ENCODE results near the gene GBA3. TPM values are rescaled to one million over a fixed set of nuclear protein-coding genes. Genes with fewer than 3 reads are reported as not detected.

The GBA3 gene
- total RNA-seq, 3 donors from 2014 or later = 4.0 to 9.0 (median 8.1) TPM

GRCh38 chr4:22712105-22712504 is 19.4 kb downstream of the GBA3 start:
- no peak for DNase-seq
- intact Hi-C loops (cut with DNase I, micrococcal nuclease) = no loop called here
- no peaks in the 10 kb centered on the region for H3K9me3 ChIP-seq
- no peak overlapping the region for H3K4me3 ChIP-seq
- no peak for ATAC-seq
- H3K4me1 ChIP-seq (ENCODE audit: low read depth) = no peaks in the 10 kb centered on the region
- H3K36me3 ChIP-seq (ENCODE audit: low read depth) = no peaks in the 10 kb centered on the region
- no peak for TF ChIP-seq CTCF (IDR thresholded peaks at IDR 0.05)

DNA sequence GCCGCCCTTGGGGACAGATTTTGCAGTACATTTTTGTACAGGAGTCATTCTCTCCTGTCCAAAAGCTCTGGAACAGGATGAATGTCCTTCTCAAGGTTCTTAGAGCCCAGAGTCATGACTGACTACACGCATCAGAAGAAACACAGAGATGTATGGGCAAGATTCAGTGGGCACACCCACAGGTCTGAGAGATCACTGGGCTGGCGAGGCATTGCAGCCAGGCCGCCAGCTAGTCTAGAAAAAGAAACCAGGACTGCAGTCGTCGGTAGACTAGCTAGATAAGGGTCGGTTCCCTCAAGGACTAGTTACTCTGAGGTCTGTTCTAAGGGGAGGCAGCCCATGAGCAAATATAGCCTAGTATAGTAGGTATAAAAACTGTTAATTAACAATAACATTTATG is 19.8 kb downstream of the GBA3 start:
- no peaks in the 10 kb centered on the region for H3K36me3 ChIP-seq (ENCODE audit: low read depth)
- no peak for ATAC-seq
- no peak for TF ChIP-seq CTCF (IDR thresholded peaks at IDR 0.05)

DNA sequence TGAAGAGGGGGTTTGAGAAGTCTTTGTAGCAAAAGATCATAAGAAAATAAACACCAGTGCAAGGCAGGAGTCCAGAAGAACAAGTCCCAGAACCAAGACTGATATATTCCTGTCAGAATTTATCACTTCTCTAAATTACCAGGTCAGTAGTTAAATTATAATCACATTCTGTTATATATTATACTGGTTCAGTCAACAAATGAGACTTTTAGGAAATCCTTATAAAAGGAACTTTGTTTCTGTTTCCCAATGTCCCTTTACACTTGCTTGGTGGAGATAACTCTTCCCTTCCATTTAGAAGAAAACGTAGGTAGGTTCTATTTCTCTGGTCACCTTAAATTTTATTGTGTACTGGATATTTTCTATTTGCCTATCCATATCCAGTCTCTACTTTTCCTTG is 21.1 kb downstream of the GBA3 start:
- no peak for DNase-seq
- H3K9me3 ChIP-seq = peaks cover under 1% of the 10 kb centered on the region
- intact Hi-C loops (cut with DNase I, micrococcal nuclease) = no loop called here
- no peak for TF ChIP-seq CTCF (IDR thresholded peaks at IDR 0.05)
- no peaks in the 10 kb centered on the region for H3K36me3 ChIP-seq (ENCODE audit: low read depth)
- no peaks in the 10 kb centered on the region for H3K4me1 ChIP-seq (ENCODE audit: low read depth)
- no peak for ATAC-seq
- H3K4me3 ChIP-seq = no peak overlapping the region

More for the DNA sequence above, 19.8 kb downstream of the GBA3 start:
- DNase-seq = no peak
- intact Hi-C loops (cut with DNase I, micrococcal nuclease) = no loop called here
- no peak overlapping the region for H3K4me3 ChIP-seq
- H3K9me3 ChIP-seq = no peaks in the 10 kb centered on the region
- H3K4me1 ChIP-seq (ENCODE audit: low read depth) = no peaks in the 10 kb centered on the region

DNA sequence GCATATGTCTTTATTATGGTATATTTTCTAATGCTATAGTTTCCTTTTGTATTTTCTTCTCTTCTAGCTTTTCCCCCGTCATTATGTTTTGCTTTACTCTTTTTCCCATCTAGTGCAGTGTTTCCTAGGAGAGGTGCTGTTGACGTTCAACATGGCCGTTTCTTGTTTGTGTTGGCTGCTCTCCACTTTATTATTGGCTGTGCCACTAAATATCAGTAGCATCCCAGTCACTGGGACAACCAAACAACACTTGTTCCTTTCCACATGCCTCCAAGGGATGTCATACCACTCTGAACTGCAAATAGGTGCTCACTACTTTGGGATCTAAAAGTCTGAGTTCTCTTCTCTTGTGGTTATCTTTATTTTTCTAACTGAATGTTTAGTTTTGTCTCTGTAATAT is 26.5 kb downstream of the GBA3 start:
- H3K9me3 ChIP-seq = peaks cover 2% of the 10 kb centered on the region
- H3K4me1 ChIP-seq (ENCODE audit: low read depth) = no peaks in the 10 kb centered on the region
- intact Hi-C loops (cut with DNase I, micrococcal nuclease) = no loop called here
- TF ChIP-seq CTCF (IDR thresholded peaks at IDR 0.05) = no peak
- DNase-seq (no peak), ATAC-seq (no peak)
- no peaks in the 10 kb centered on the region for H3K36me3 ChIP-seq (ENCODE audit: low read depth)
- H3K4me3 ChIP-seq = no peak overlapping the region

DNA sequence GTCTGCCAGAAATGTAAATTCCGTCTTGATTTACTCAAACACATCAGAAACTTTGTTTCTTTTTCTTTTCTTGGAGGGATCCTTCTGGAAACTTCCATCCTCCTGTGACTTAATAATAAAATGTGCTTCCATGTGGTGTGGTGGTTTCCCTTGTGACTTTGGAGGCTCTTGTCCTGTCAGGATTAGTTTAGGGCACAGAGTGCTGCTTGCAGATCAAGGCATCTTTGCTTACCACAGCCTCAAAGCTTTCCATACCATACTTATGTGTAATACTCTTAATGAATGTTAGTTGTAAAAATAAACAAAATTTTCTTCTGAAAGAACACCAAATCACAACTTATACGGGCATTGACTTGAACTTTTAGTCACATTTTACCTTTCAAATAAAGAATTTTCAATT is 27.4 kb downstream of the GBA3 start:
- intact Hi-C loops (cut with DNase I, micrococcal nuclease) = no loop called here
- ATAC-seq = no peak
- H3K4me1 ChIP-seq (ENCODE audit: low read depth) = no peaks in the 10 kb centered on the region

More for the DNA sequence above, 27.4 kb downstream of the GBA3 start:
- H3K9me3 ChIP-seq = peaks cover 2% of the 10 kb centered on the region
- no peaks in the 10 kb centered on the region for H3K36me3 ChIP-seq (ENCODE audit: low read depth)
- no peak for DNase-seq
- TF ChIP-seq CTCF (IDR thresholded peaks at IDR 0.05) = no peak
- no peak overlapping the region for H3K4me3 ChIP-seq
